WI38 (cell line): Measurements from ENCODE around the gene FAM222A.

Experiments
- H3K4me3 ChIP-seq: 2 replicates; pipeline ENCODE4 v1.5.1; 2011; ENCODE audit warnings: low read depth, mild to moderate bottlenecking, control low read depth, low read length
- CTCF ChIP-seq: IDR thresholded peaks from 2 replicates; pipeline ENCODE4 v1.5.1; 2012; ENCODE audit warnings: low read depth, mild to moderate bottlenecking, control low read depth, low read length

Gene FAM222A

GRCh38 chr12:109695416-109695815, 18.2 kb upstream of the FAM222A start:
- TF ChIP-seq CTCF = no peak

GRCh38 chr12:109695961-109696461, 17.6 kb upstream of the FAM222A start:
- TF ChIP-seq CTCF = no peak
- no peak overlapping the region for H3K4me3 ChIP-seq

More at GRCh38 chr12:109695416-109695815, 18.2 kb upstream of the FAM222A start:
- H3K4me3 ChIP-seq = no peak overlapping the region

- no peak for TF ChIP-seq CTCF
- no peak overlapping the region for H3K4me3 ChIP-seq
These were observed 16.9 kb upstream of the FAM222A start for GRCh38 chr12:109696485-109697269.

GRCh38 chr12:109697270-109697553, 16.4 kb upstream of the FAM222A start:
- no peak overlapping the region for H3K4me3 ChIP-seq

GRCh38 chr12:109697877-109698468, 15.7 kb upstream of the FAM222A start:
- TF ChIP-seq CTCF = no peak

More at GRCh38 chr12:109697270-109697553, 16.4 kb upstream of the FAM222A start:
- no peak for TF ChIP-seq CTCF

GRCh38 chr12:109698820-109699219, 14.8 kb upstream of the FAM222A start:
- no peak for TF ChIP-seq CTCF
- no peak overlapping the region for H3K4me3 ChIP-seq

More at GRCh38 chr12:109697877-109698468, 15.7 kb upstream of the FAM222A start:
- H3K4me3 ChIP-seq = no peak overlapping the region

- no peak for TF ChIP-seq CTCF
- no peak overlapping the region for H3K4me3 ChIP-seq
These were observed 12.6 kb upstream of the FAM222A start for GRCh38 chr12:109701064-109701463.
